HEK293T (cell line): ENCODE results near the gene MAGEA10.

ENCODE experiments used
- ARNT ChIP-seq: fragments of 450-650 bp; IDR thresholded peaks from 2 replicates; pipeline ENCODE4 v1.6.1; 2017; ENCODE audit warnings: mild to moderate bottlenecking
- CTBP1 ChIP-seq: fragments of 450-650 bp; IDR thresholded peaks from 2 replicates; pipeline ENCODE4 v1.6.1; 2016; ENCODE audit warnings: borderline replicate concordance
- FOXA1 ChIP-seq: fragments of 450-650 bp; IDR thresholded peaks from 2 replicates; pipeline ENCODE4 v1.6.1; 2016; ENCODE audit warnings: mild to moderate bottlenecking
- FOXM1 ChIP-seq: fragments of 450-650 bp; IDR thresholded peaks from 2 replicates; pipeline ENCODE4 v1.6.1; 2017; ENCODE audit warnings: mild to moderate bottlenecking, borderline replicate concordance
- SP1 ChIP-seq: fragments of 450-650 bp; IDR thresholded peaks from 2 replicates; pipeline ENCODE4 v1.6.1; 2017

- TF ChIP-seq CTBP1 (no peak), FOXM1 (no peak), SP1 (no peak), FOXA1 (no peak), ARNT (no peak)
These were observed 26.8 kb upstream of the MAGEA10 start for GRCh38 chrX:152165033-152165743.
